ENCODE measurements around the gene GMFB.

The GMFB gene

GRCh38 chr14:54488646-54489317 is at the start of gene GMFB:
Gene GMFB, minus strand, starts transcription at chr14:54488980. Its CDS starts 53 bp downstream, at chr14:54488927.
- TF ChIP-seq CTCF (IDR thresholded peaks at IDR 0.05; ENCODE audit: control insufficient read depth, extremely low read depth, insufficient read depth) = peak; percentile 47
- DNase-seq (ENCODE audit: low read depth) = peak; percentile 79
- peak within 1 kb of the TSS; percentile 95 for H3K4me3 ChIP-seq (ENCODE audit: low read depth, low read length)

GRCh38 chr14:54538055-54538454 is 49.3 kb upstream of the GMFB start:
- no peak overlapping the region for H3K4me3 ChIP-seq (ENCODE audit: low read depth, low read length)
- TF ChIP-seq CTCF (IDR thresholded peaks at IDR 0.05; ENCODE audit: control insufficient read depth, extremely low read depth, insufficient read depth) = no peak
- peak; percentile 53 for DNase-seq (ENCODE audit: low read depth)

- no peak for TF ChIP-seq CTCF (IDR thresholded peaks at IDR 0.05; ENCODE audit: control insufficient read depth, extremely low read depth, insufficient read depth)
- peak; percentile 83 for DNase-seq (ENCODE audit: low read depth)
- H3K4me3 ChIP-seq (ENCODE audit: low read depth, low read length) = no peak overlapping the region
Measured at GRCh38 chr14:54537651-54538050, 48.9 kb upstream of the GMFB start.

GRCh38 chr14:54535646-54536045 is 46.9 kb upstream of the GMFB start:
- no peak for DNase-seq (ENCODE audit: low read depth)
- TF ChIP-seq CTCF (IDR thresholded peaks at IDR 0.05; ENCODE audit: control insufficient read depth, extremely low read depth, insufficient read depth) = no peak

GRCh38 chr14:54535126-54535525 is 46.3 kb upstream of the GMFB start:
- TF ChIP-seq CTCF (IDR thresholded peaks at IDR 0.05; ENCODE audit: control insufficient read depth, extremely low read depth, insufficient read depth) = no peak
- H3K4me3 ChIP-seq (ENCODE audit: low read depth, low read length) = no peak overlapping the region
- DNase-seq (ENCODE audit: low read depth) = no peak

More at GRCh38 chr14:54535646-54536045, 46.9 kb upstream of the GMFB start:
- no peak overlapping the region for H3K4me3 ChIP-seq (ENCODE audit: low read depth, low read length)

GRCh38 chr14:54533100-54533499 is 44.3 kb upstream of the GMFB start:
- no peak overlapping the region for H3K4me3 ChIP-seq (ENCODE audit: low read depth, low read length)
- no peak for TF ChIP-seq CTCF (IDR thresholded peaks at IDR 0.05; ENCODE audit: control insufficient read depth, extremely low read depth, insufficient read depth)
- DNase-seq (ENCODE audit: low read depth) = no peak

All from LNCaP clone FGC (cell line).